Embryonic facial prominence (tissue), 1 donor: Measurements from ENCODE around the gene FYTTD1.

ENCODE experiments used
- DNase-seq: peaks from one replicate; pipeline ENCODE4 v3.0.0-alpha.2; 2016; ENCODE audit errors: extremely low spot score

Gene FYTTD1

DNA sequence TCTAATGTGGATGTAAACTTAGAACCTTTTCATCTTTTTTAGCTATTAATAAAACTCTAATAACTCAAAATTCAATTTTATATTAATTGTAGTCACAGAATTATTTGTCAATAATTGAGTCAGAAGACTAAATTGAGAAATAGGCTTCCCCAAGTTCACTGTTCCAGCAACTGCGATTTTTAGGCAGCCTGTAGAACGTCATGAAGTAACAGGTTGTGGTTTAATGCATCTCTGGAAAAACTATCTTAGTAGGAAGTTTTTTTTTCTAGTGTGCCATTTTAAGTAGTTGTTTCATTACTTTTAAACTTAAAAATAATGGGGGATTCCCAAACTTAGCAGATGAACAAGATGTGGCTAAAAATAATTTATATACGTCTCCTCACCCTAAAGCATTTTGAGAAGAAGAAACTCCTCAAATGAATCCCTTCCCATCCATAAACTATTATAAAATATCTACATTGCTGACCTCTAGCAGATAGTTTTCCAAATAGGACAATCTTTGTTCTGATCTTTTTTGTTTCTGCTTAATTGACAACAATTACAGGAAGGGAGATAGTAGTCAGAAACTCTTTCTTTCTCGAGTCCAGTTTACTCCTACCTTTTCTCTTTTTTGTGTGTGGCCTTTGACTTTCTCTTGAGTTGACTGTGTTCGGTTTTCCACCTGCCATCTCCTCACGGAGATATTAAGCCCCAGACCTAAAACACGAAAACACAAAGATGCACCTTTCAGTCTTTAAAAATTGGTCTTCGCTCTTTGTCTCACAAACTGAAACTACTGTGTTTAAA, 84.4 kb downstream of the FYTTD1 start:
- DNase-seq: no peak

DNA sequence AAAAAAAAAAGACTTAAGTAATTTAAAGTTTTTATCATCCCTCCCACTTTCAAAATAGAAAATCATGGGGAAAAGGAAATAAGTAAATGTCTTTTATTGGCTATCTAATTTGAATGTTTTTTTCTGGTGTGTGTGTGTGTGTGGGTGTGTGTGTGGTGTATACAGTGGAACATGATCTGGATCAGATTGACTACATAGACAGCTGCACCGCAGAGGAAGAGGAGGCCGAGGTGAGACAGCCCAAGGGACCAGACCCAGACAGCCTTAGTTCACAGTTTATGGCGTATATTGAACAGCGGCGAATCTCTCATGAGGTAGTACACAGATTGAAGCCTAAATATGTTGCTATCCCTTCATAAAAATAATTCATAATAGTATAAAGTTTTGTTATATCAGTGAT, 85.8 kb downstream of the FYTTD1 start:
- no peak for DNase-seq

DNA sequence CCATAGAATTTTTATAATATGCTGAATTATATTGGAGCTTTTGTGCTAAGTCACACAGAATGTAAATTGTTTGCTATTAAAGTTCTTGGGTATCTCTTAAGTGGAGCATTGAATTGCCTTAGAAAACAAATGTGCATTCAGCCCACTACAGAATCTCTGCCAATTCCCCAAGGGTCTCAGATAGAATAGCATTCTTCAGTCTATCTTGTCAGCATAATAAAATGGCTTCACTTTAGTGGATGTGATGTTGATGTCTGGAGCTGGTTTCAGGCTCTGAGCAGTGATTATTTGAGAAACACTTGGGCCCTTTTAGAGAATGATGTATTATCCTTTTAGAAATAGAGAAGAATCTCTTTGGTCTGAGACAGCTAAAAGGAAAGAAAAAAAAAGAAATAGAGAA, 86.6 kb downstream of the FYTTD1 start:
- DNase-seq: no peak
